Esophagus muscularis mucosa (tissue), 3 donors: Measurements from ENCODE around the gene HAUS5.

ENCODE experiments used
- POLR2A ChIP-seq: fragments of 450-650 bp; IDR thresholded peaks from one replicate; pipeline ENCODE4 v1.6.1; 2017; ENCODE audit warnings: antibody characterized with exemption, moderate library complexity, mild to moderate bottlenecking, low read depth
- POLR2AphosphoS5 ChIP-seq, 2 donors: sonication (generic); formaldehyde crosslinking; IDR thresholded peaks; one replicate each; pipeline ENCODE4 v1.6.1; 2017; ENCODE audit warnings: antibody characterized with exemption in 2 of 2
- TF ChIP-seq, protein P1 (sequence below), 3 experiments: fragments of 200-600 bp in 2 of 3; fragments of 450-650 bp in 1 of 3; sonication (generic) in 2 of 3; IDR thresholded peaks; one replicate each; pipeline ENCODE4 v1.5.1; 2017 to 2019; ENCODE audit warnings: antibody characterized with exemption in 3 of 3, mild to moderate bottlenecking in 2 of 3, moderate library complexity in 1 of 3

DNA sequence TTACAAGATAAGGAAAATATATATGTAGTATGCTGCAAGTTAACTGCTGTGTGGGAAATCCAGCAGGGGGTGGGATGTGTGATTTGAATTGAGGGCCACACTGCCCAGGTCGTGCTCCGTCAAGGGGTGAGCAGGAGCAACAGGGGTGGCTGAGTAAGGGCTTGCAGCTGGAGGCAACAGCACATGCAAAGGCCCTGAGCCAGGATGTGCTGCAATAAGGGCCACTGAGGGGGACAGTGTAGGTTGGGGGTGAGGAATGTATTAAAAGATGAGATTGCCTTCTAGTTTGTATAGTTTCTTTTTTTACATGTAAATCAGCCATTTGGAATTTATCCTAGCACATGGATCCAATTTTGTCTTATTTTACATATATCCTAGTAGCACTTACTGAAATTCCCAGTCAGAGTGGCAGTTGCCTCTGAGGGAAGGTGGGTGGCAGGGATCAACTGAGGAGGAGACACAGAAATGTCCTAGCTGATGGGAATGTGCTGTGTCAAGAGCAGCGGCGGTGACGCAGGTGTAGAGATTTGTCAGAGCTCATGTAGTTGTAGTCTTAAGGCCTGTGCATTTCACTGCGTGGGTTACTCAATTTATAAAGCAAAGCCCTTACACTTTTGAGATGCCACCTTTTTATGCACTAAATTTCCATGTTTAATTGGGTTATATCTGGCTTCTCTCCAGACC lies 10.9 kb downstream of the HAUS5 start:
- TF ChIP-seq, protein P1, sequence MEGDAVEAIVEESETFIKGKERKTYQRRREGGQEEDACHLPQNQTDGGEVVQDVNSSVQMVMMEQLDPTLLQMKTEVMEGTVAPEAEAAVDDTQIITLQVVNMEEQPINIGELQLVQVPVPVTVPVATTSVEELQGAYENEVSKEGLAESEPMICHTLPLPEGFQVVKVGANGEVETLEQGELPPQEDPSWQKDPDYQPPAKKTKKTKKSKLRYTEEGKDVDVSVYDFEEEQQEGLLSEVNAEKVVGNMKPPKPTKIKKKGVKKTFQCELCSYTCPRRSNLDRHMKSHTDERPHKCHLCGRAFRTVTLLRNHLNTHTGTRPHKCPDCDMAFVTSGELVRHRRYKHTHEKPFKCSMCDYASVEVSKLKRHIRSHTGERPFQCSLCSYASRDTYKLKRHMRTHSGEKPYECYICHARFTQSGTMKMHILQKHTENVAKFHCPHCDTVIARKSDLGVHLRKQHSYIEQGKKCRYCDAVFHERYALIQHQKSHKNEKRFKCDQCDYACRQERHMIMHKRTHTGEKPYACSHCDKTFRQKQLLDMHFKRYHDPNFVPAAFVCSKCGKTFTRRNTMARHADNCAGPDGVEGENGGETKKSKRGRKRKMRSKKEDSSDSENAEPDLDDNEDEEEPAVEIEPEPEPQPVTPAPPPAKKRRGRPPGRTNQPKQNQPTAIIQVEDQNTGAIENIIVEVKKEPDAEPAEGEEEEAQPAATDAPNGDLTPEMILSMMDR (IDR thresholded peaks at IDR 0.05) = no peak
- TF ChIP-seq POLR2AphosphoS5 (IDR thresholded peaks at IDR 0.05) (no peak), POLR2A (no peak)
